HUES48 (cell line): ENCODE data around the gene ATP11C.

Experiments
- H3K27ac ChIP-seq: one replicate; pipeline ENCODE4 v1.7.0; 2013; ENCODE audit warnings: low read depth, low read length, inconsistent platforms
- H3K27me3 ChIP-seq: 2 replicates; pipeline ENCODE4 v1.6.1; 2013; ENCODE audit warnings: mild to moderate bottlenecking, low read length; ENCODE audit not compliant: control insufficient read depth, insufficient read depth
- H3K36me3 ChIP-seq: 2 replicates; pipeline ENCODE4 v1.6.1; 2013; ENCODE audit warnings: low read length; ENCODE audit not compliant: control insufficient read depth, insufficient read depth
- H3K4me1 ChIP-seq: 2 replicates; pipeline ENCODE4 v1.6.1; 2013; ENCODE audit warnings: mild to moderate bottlenecking, low read length; ENCODE audit not compliant: control insufficient read depth, insufficient read depth
- H3K4me3 ChIP-seq: 2 replicates; pipeline ENCODE4 v1.5.1; 2013; ENCODE audit warnings: mild to moderate bottlenecking, low read depth, low read length
- H3K9ac ChIP-seq: 2 replicates; pipeline ENCODE4 v1.6.1; 2013; ENCODE audit warnings: mild to moderate bottlenecking, low read depth, low read length, moderate library complexity
- H3K9me3 ChIP-seq: 2 replicates; pipeline ENCODE4 v1.6.1; 2013; ENCODE audit warnings: low read length; ENCODE audit not compliant: control insufficient read depth, insufficient read depth

ATP11C gene

GRCh38 chrX:139811942-139812629, 120.8 kb downstream of the ATP11C start:
- Histone ChIP-seq H3K9me3 (no peaks in the 10 kb centered on the region), H3K36me3 (peaks cover 40% of the 10 kb centered on the region), H3K4me3 (no peak overlapping the region), H3K4me1 (no peaks in the 10 kb centered on the region), H3K9ac (no peak overlapping the region), H3K27me3 (no peaks in the 10 kb centered on the region), H3K27ac (no peak overlapping the region)

- Histone ChIP-seq H3K27me3 (no peaks in the 10 kb centered on the region), H3K36me3 (peaks cover 56% of the 10 kb centered on the region), H3K27ac (no peak overlapping the region), H3K9ac (no peak overlapping the region), H3K4me1 (peaks cover 5% of the 10 kb centered on the region; the same call in 1 of the 2 replicates), H3K9me3 (no peaks in the 10 kb centered on the region), H3K4me3 (no peak overlapping the region)
These were observed 128.4 kb downstream of the ATP11C start for GRCh38 chrX:139804482-139804881.

- Histone ChIP-seq H3K4me1 (peaks cover 5% of the 10 kb centered on the region; the same call in 1 of the 2 replicates), H3K36me3 (peaks cover 63% of the 10 kb centered on the region), H3K9me3 (no peaks in the 10 kb centered on the region), H3K27ac (no peak overlapping the region), H3K9ac (no peak overlapping the region), H3K27me3 (no peaks in the 10 kb centered on the region), H3K4me3 (no peak overlapping the region)
These were observed 129.6 kb downstream of the ATP11C start for GRCh38 chrX:139803224-139803623.

GRCh38 chrX:139802048-139802447, 130.8 kb downstream of the ATP11C start:
- peaks cover 5% of the 10 kb centered on the region; the same call in 1 of the 2 replicates for H3K4me1 ChIP-seq
- peaks cover 69% of the 10 kb centered on the region for H3K36me3 ChIP-seq
- no peak overlapping the region for H3K4me3 ChIP-seq
- H3K9me3 ChIP-seq, result no peaks in the 10 kb centered on the region
- H3K27ac ChIP-seq, result no peak overlapping the region
- no peaks in the 10 kb centered on the region for H3K27me3 ChIP-seq
- no peak overlapping the region for H3K9ac ChIP-seq

GRCh38 chrX:139801397-139801813, 131.4 kb downstream of the ATP11C start:
- Histone ChIP-seq H3K27me3 (no peaks in the 10 kb centered on the region), H3K9ac (no peak overlapping the region), H3K4me3 (no peak overlapping the region), H3K36me3 (peaks cover 72% of the 10 kb centered on the region), H3K27ac (no peak overlapping the region), H3K9me3 (no peaks in the 10 kb centered on the region), H3K4me1 (peaks cover 5% of the 10 kb centered on the region; the same call in 1 of the 2 replicates)

GRCh38 chrX:139798701-139799100, 134.2 kb downstream of the ATP11C start:
- Histone ChIP-seq H3K27ac (no peak overlapping the region), H3K9me3 (no peaks in the 10 kb centered on the region), H3K36me3 (peaks cover 86% of the 10 kb centered on the region), H3K4me1 (peaks cover 5% of the 10 kb centered on the region; the same call in 1 of the 2 replicates), H3K9ac (no peak overlapping the region), H3K4me3 (no peak overlapping the region), H3K27me3 (no peaks in the 10 kb centered on the region)

GRCh38 chrX:139795196-139795595, 137.7 kb downstream of the ATP11C start:
- Histone ChIP-seq H3K27ac (no peak overlapping the region), H3K9ac (no peak overlapping the region), H3K9me3 (no peaks in the 10 kb centered on the region), H3K4me1 (no peaks in the 10 kb centered on the region), H3K36me3 (peaks cover 74% of the 10 kb centered on the region), H3K27me3 (no peaks in the 10 kb centered on the region), H3K4me3 (no peak overlapping the region)

- Histone ChIP-seq H3K4me1 (no peaks in the 10 kb centered on the region), H3K9ac (no peak overlapping the region), H3K27ac (no peak overlapping the region), H3K9me3 (no peaks in the 10 kb centered on the region), H3K4me3 (no peak overlapping the region), H3K27me3 (no peaks in the 10 kb centered on the region), H3K36me3 (peaks cover 75% of the 10 kb centered on the region)
These were observed 145.3 kb downstream of the ATP11C start for GRCh38 chrX:139787601-139788000.

- Histone ChIP-seq H3K36me3 (peaks cover 78% of the 10 kb centered on the region), H3K27ac (no peak overlapping the region), H3K9ac (no peak overlapping the region), H3K4me1 (no peaks in the 10 kb centered on the region), H3K4me3 (no peak overlapping the region), H3K9me3 (no peaks in the 10 kb centered on the region), H3K27me3 (no peaks in the 10 kb centered on the region)
These were observed 148.0 kb downstream of the ATP11C start for GRCh38 chrX:139784807-139785206.

GRCh38 chrX:139783959-139784358, 148.9 kb downstream of the ATP11C start:
- Histone ChIP-seq H3K27me3 (no peaks in the 10 kb centered on the region), H3K9ac (no peak overlapping the region), H3K9me3 (no peaks in the 10 kb centered on the region), H3K4me3 (no peak overlapping the region), H3K36me3 (peaks cover 72% of the 10 kb centered on the region), H3K27ac (no peak overlapping the region), H3K4me1 (no peaks in the 10 kb centered on the region)

GRCh38 chrX:139783030-139783429, 149.8 kb downstream of the ATP11C start:
- H3K9me3 ChIP-seq, result no peaks in the 10 kb centered on the region
- H3K9ac ChIP-seq, result no peak overlapping the region
- H3K36me3 ChIP-seq, result peaks cover 64% of the 10 kb centered on the region

More at GRCh38 chrX:139783030-139783429, 149.8 kb downstream of the ATP11C start:
- no peaks in the 10 kb centered on the region for H3K4me1 ChIP-seq
- no peaks in the 10 kb centered on the region for H3K27me3 ChIP-seq
- no peak overlapping the region for H3K27ac ChIP-seq
- H3K4me3 ChIP-seq, result no peak overlapping the region
